H9 (cell line): Measurements from ENCODE around the gene TOM1L2. TPM values are rescaled to one million over a fixed set of nuclear protein-coding genes. Genes with fewer than 3 reads are reported as not detected.

Source experiments
- DNase-seq: peaks from one replicate; pipeline ENCODE4 v3.0.0-alpha.2; 2017
- H2AFZ ChIP-seq: one replicate; pipeline ENCODE4 v1.6.1; 2013; ENCODE audit warnings: mild to moderate bottlenecking, low read length, control low read depth, moderate library complexity
- H2AK5ac ChIP-seq: 2 replicates; pipeline ENCODE4 v1.6.1; 2013; ENCODE audit warnings: low read length, control low read depth, mixed read lengths; ENCODE audit not compliant: insufficient read length
- H2BK120ac ChIP-seq: one replicate; pipeline ENCODE4 v1.6.1; 2013; ENCODE audit warnings: low read depth, mild to moderate bottlenecking, low read length, control low read depth, inconsistent platforms; ENCODE audit not compliant: poor library complexity, severe bottlenecking
- H2BK12ac ChIP-seq: 2 replicates; pipeline ENCODE4 v1.6.1; 2013; ENCODE audit warnings: low read length, control low read depth, mixed read lengths, low read depth; ENCODE audit not compliant: insufficient read length
- H2BK15ac ChIP-seq: 2 replicates; pipeline ENCODE4 v1.6.1; 2013; ENCODE audit warnings: low read depth, low read length, control low read depth
- H2BK20ac ChIP-seq: one replicate; pipeline ENCODE4 v1.6.1; 2013; ENCODE audit warnings: low read depth, mild to moderate bottlenecking, low read length, control low read depth, inconsistent platforms; ENCODE audit not compliant: poor library complexity, severe bottlenecking
- H2BK5ac ChIP-seq: 2 replicates; pipeline ENCODE4 v1.6.1; 2013; ENCODE audit warnings: low read length, control low read depth, mixed read lengths; ENCODE audit not compliant: insufficient read length
- H3K14ac ChIP-seq: 2 replicates; pipeline ENCODE4 v1.6.1; 2013; ENCODE audit warnings: low read length, control low read depth; ENCODE audit not compliant: insufficient read depth
- H3K18ac ChIP-seq: 2 replicates; pipeline ENCODE4 v1.6.1; 2013; ENCODE audit warnings: low read depth, mild to moderate bottlenecking, mixed read lengths, low read length, control low read depth; ENCODE audit not compliant: insufficient read length
- H3K23ac ChIP-seq: 2 replicates; pipeline ENCODE4 v1.6.1; 2013; ENCODE audit warnings: low read length, control low read depth, mixed read lengths, low read depth; ENCODE audit not compliant: insufficient read length
- H3K23me2 ChIP-seq: 2 replicates; pipeline ENCODE4 v1.6.1; 2013; ENCODE audit warnings: low read depth, mild to moderate bottlenecking, mixed read lengths, low read length, control low read depth; ENCODE audit not compliant: insufficient read length, poor library complexity, severe bottlenecking
- H3K27ac ChIP-seq: 2 replicates; pipeline ENCODE4 v1.5.1; 2013; ENCODE audit warnings: low read length, control low read depth, mixed read lengths, low read depth; ENCODE audit not compliant: insufficient read length
- H3K27me3 ChIP-seq: 2 replicates; pipeline ENCODE4 v1.6.1; 2013; ENCODE audit warnings: low read length, control low read depth, inconsistent platforms; ENCODE audit not compliant: insufficient read depth
- H3K4ac ChIP-seq: 2 replicates; pipeline ENCODE4 v1.6.1; 2013; ENCODE audit warnings: low read depth, mild to moderate bottlenecking, control low read depth, inconsistent platforms, low read length, moderate library complexity
- H3K4me1 ChIP-seq: 2 replicates; pipeline ENCODE4 v1.6.1; 2013; ENCODE audit warnings: low read length, control low read depth, inconsistent platforms; ENCODE audit not compliant: insufficient read depth
- H3K4me2 ChIP-seq: 2 replicates; pipeline ENCODE4 v1.6.1; 2013; ENCODE audit warnings: low read length, control low read depth, mixed read lengths; ENCODE audit not compliant: insufficient read length, insufficient read depth
- H3K56ac ChIP-seq: 2 replicates; pipeline ENCODE4 v1.6.1; 2013; ENCODE audit warnings: low read depth, mild to moderate bottlenecking, mixed read lengths, low read length, control low read depth; ENCODE audit not compliant: insufficient read length
- H3K79me1 ChIP-seq: 2 replicates; pipeline ENCODE4 v1.6.1; 2013; ENCODE audit warnings: low read depth, mild to moderate bottlenecking, moderate library complexity, low read length, control low read depth, inconsistent platforms; ENCODE audit not compliant: insufficient read depth, poor library complexity, severe bottlenecking
- H3K79me2 ChIP-seq: 2 replicates; pipeline ENCODE4 v1.6.1; 2013; ENCODE audit warnings: low read length, control low read depth, inconsistent platforms; ENCODE audit not compliant: insufficient read depth
- H3K9ac ChIP-seq: 2 replicates; pipeline ENCODE4 v1.6.1; 2013; ENCODE audit warnings: low read length, control low read depth, mixed read lengths; ENCODE audit not compliant: insufficient read length; ENCODE audit errors: extremely low read depth
- H3K9me3 ChIP-seq: one replicate; pipeline ENCODE4 v1.6.1; 2013; ENCODE audit warnings: low read depth, low read length, inconsistent platforms; ENCODE audit not compliant: control insufficient read depth
- H3T11ph ChIP-seq: one replicate; pipeline ENCODE4 v1.6.1; 2013; ENCODE audit warnings: mild to moderate bottlenecking, low read length, control low read depth, inconsistent platforms
- H4K20me1 ChIP-seq: one replicate; pipeline ENCODE4 v1.6.1; 2013; ENCODE audit not compliant: control insufficient read depth, insufficient read length, insufficient read depth
- H4K5ac ChIP-seq: 2 replicates; pipeline ENCODE4 v1.6.1; 2013; ENCODE audit warnings: low read depth, mild to moderate bottlenecking, mixed read lengths, low read length, control low read depth; ENCODE audit not compliant: insufficient read length
- H4K8ac ChIP-seq: replicated peaks from 2 replicates; pipeline ENCODE4 v1.6.1; 2013; ENCODE audit warnings: low read length, control low read depth, mixed read lengths, low read depth; ENCODE audit not compliant: insufficient read length
- H4K91ac ChIP-seq: 2 replicates; pipeline ENCODE4 v1.6.1; 2013; ENCODE audit warnings: low read depth, mild to moderate bottlenecking, moderate library complexity, mixed read lengths, low read length, control low read depth; ENCODE audit not compliant: insufficient read length
- H3K27ac Mint-ChIP-seq, 3 experiments: 2 replicates in 2 of 3; 3 replicates in 1 of 3; pipeline ENCODE4 v1.8.0; 2020 to 2021; ENCODE audit warnings: mixed read lengths in 3 of 3, mild to moderate bottlenecking in 1 of 3, moderate library complexity in 1 of 3
- H3K27me3 Mint-ChIP-seq: 2 replicates; pipeline ENCODE4 v1.8.0; 2021; ENCODE audit warnings: low read depth, mild to moderate bottlenecking, moderate library complexity, mixed read lengths
- H3K36me3 Mint-ChIP-seq, 3 experiments: 2 replicates in 2 of 3; 3 replicates in 1 of 3; pipeline ENCODE4 v1.8.0; 2020 to 2021; ENCODE audit warnings: low read depth in 3 of 3, mixed read lengths in 3 of 3; ENCODE audit not compliant: insufficient read depth in 1 of 3
- H3K4me1 Mint-ChIP-seq, 2 experiments: 2 replicates each; pipeline ENCODE4 v1.8.0; 2020; ENCODE audit warnings: mixed read lengths in 2 of 2
- H3K4me3 Mint-ChIP-seq, 2 experiments: 2 replicates in 1 of 2; 3 replicates in 1 of 2; pipeline ENCODE4 v1.8.0; 2020 to 2021; ENCODE audit warnings: mild to moderate bottlenecking in 2 of 2, mixed read lengths in 2 of 2, moderate library complexity in 1 of 2
- H3K9me3 Mint-ChIP-seq, 2 experiments: 2 replicates in 1 of 2; 3 replicates in 1 of 2; pipeline ENCODE4 v1.8.0; 2020; ENCODE audit warnings: mild to moderate bottlenecking in 2 of 2, mixed read lengths in 2 of 2, moderate library complexity in 1 of 2
- CTCF ChIP-seq: fragments of 200-600 bp; sonication (generic); conservative IDR thresholded peaks from 3 replicates; pipeline ENCODE4 v1.8.0; 2021; ENCODE audit warnings: antibody characterized with exemption, mild to moderate bottlenecking
- WGBS: extraction: QIAGEN DNeasy Blood & Tissue Kit; methylation state at CpG from one replicate; pipeline ENCODE4 v1.1.7; 2013; ENCODE audit warnings: missing lambda C conversion rate, low lambda C conversion rate, mixed read lengths; ENCODE audit not compliant: insufficient read length; ENCODE audit errors: extremely low coverage; 5-methylcytosine and 5-hydroxymethylcytosine counted together
- total RNA-seq: library from RNA; stranded (reverse); gene quantifications from 2 replicates; pipeline ENCODE4 v1.2.1, GENCODE V29; 2021

Gene TOM1L2
- total RNA-seq, 1 experiment from 2014 or later = 4.6 TPM

DNA sequence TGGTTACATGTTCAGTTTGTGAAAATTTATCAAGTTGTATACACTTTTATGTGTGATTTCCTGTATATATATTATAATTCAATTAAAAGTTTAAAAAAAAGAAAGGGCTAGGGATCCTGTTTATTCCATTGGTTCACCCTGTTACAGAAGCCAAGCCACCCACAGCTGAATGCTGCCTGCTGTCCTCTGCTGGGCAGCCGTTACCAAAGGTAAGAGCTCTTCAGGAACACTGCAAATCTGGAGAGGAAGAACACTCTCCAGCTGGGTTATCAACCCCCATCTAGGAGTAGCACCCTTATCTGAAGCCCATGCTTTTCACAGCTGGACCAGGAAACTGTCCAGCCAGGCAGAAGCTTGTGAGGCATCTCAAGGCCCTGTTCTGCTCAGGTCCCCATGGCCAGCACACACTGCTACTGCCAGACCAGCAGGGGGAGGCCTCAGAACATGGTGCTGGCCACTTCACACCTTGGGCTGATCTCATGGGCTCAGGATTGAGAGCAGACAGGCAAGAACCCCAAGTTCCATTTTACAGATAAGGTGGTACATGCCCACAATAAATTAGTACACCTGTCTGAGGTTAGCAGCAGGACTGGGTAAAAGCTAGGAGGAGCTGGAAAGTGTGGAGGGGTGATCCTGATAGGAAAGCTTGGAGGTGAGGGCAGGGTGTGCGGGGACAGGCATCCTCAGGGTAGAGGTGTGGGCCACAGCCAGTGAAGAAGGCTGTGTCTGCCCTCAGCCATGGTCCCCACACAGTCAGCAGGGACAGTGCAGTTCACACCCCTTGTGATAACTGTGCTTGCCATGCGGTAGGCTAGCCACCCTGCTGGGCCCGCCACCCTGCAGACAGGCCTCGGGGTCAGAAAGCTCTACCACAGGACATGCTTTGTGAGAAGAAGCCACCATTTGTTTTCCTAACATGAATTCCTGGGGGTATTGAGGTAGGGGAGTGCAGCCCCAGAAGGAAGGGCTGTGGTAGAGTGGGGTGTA lies 81.1 kb downstream of the TOM1L2 start:
- Histone ChIP-seq H3K9ac (no peak overlapping the region), H4K20me1 (peaks cover 2% of the 10 kb centered on the region), H4K5ac (no peak overlapping the region), H3K23ac (no peak overlapping the region), H3K56ac (no peak overlapping the region), H2AFZ (no peak overlapping the region), H3K27me3 (no peaks in the 10 kb centered on the region), H2BK5ac (no peak overlapping the region), H2BK12ac (no peak overlapping the region), H3K9me3 (no peaks in the 10 kb centered on the region), H4K8ac (no peak overlapping the region), H2BK120ac (no peak overlapping the region), H3K14ac (no peak overlapping the region), H3K4me2 (no peak overlapping the region), H2BK15ac (no peak overlapping the region), H3K4ac (no peak overlapping the region), H3K79me1 (no peaks in the 10 kb centered on the region), H2AK5ac (no peak overlapping the region), H3K18ac (no peak overlapping the region), H3K4me1 (no peaks in the 10 kb centered on the region; the same call in 1 of the 2 replicates), H3K23me2 (no peaks in the 10 kb centered on the region), H3K27ac (no peak overlapping the region), H2BK20ac (no peak overlapping the region), H3T11ph (no peak overlapping the region), H3K79me2 (no peaks in the 10 kb centered on the region), H4K91ac (no peak overlapping the region)
- Mint-ChIP-seq H3K27ac (no peak overlapping the region), H3K4me1 (peaks cover 31 to 39% of the 10 kb centered on the region in 2 experiments), H3K27me3 (peaks cover 2% of the 10 kb centered on the region; the same call in 1 of the 2 replicates), H3K4me3 (no peak overlapping the region), H3K9me3 (no peaks in the 10 kb centered on the region), H3K36me3 (no peaks in the 10 kb centered on the region)
- DNase-seq = peak; percentile 84
- no CpG with 5 or more reads among the region's 5 CpGs for WGBS
- peak; percentile 83 for TF ChIP-seq CTCF
